Duodenal mucosa (tissue), 2 donors: ENCODE measurements around the gene RINL.
A peak's percentile ranks its signal among the peaks of the same experiment; 100 is the strongest.
"Not testable (repeated sequence)": the region's sequence is repeated elsewhere in the genome, so short reads cannot be mapped to it uniquely, and the experiment has no call there.

Source experiments
- H3K27ac ChIP-seq: one replicate; pipeline ENCODE4 v1.7.0; 2013; ENCODE audit warnings: low read depth, low read length
- H3K27me3 ChIP-seq, 2 donors: one replicate each; pipeline ENCODE4 v1.7.0; 2013; ENCODE audit warnings: low read length in 2 of 2, control low read depth in 1 of 2; ENCODE audit not compliant: insufficient read depth in 2 of 2, control insufficient read depth in 1 of 2
- H3K36me3 ChIP-seq, 2 donors: one replicate each; pipeline ENCODE4 v1.7.0; 2013; ENCODE audit warnings: low read length in 2 of 2, control low read depth in 1 of 2; ENCODE audit not compliant: insufficient read depth in 2 of 2, control insufficient read depth in 1 of 2
- H3K4me1 ChIP-seq, 2 donors: one replicate each; pipeline ENCODE4 v1.7.0; 2013; ENCODE audit warnings: low read length in 2 of 2, control low read depth in 1 of 2; ENCODE audit not compliant: insufficient read depth in 2 of 2, control insufficient read depth in 1 of 2
- H3K4me3 ChIP-seq, 2 donors: one replicate each; pipeline ENCODE4 v1.7.0; 2013; ENCODE audit warnings: low read length in 2 of 2, low read depth in 1 of 2
- H3K9ac ChIP-seq, 2 donors: one replicate each; pipeline ENCODE4 v1.7.0; 2013; ENCODE audit warnings: low read length in 2 of 2, low read depth in 1 of 2
- H3K9me3 ChIP-seq, 2 donors: one replicate each; pipeline ENCODE4 v1.7.0; 2013; ENCODE audit warnings: low read length in 2 of 2, control low read depth in 1 of 2; ENCODE audit not compliant: control insufficient read depth in 1 of 2

The RINL gene

DNA sequence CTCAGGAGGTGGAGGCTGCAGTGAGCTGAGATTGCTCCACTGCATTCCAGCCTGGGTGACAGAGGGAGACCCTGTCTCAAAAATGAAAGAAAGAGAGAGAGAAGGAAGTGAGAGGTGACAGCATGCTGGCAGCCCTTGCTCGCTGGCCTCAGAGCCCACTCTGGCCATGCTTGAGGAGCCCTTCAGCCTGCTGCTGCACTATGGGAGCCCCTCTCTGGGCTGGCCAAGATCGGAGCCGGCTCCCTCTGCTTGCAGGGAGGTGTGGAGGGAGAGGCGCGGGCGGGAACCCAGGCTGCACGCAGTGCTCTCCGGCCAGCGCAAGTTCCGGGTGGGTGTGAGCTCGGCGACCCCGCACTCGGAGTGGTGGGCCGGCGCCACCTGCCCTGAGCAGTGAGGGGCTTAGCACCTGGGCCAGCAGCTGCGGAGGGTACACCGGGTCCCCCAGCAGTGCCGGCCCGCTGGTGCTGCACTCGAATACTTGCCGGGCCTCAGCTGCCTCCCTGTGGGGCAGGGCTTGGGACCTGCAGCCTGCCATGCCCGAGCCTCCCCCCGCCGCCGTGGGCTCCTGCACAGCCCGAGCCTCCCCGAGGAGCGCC lies 56.7 kb downstream of the RINL start:
- H3K9me3 ChIP-seq, result not testable (repeated sequence)

DNA sequence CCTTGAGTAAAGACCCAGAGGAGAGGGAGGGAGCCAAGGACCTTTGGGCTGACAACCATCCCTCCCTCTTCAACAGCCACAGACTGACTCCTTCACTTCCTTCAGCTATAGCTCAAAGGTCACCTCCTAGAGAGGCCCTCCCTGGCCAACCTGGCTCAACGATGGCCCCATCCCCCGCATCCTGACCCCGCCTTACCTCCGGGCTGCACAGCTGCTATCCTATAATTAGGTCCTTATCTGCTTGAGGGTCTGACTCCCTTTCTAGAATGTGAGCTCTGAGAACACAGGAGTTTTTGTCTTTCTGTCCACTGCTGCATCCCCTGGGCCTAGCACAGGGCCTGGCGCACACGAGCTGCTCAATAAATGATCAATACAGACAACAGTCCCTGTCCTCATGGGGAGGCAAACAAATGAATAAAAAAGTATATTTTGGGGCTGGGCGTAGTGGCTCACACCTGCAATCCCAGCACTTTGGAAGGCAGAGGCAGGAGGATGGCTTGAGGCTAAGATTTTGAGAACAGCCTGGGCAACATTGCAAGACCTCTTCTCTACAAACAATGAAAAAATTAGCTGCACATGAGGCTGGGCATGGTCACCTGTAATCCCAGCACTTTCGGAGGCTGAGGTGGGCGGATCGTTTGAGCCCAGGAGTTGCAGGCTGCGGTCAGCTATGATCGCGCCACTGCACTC lies 58.7 kb downstream of the RINL start:
- no peaks in the 10 kb centered on the region for H3K9me3 ChIP-seq
- peak overlapping the region; percentile 6 to 35 for H3K4me3 ChIP-seq
- H3K27ac ChIP-seq, result peak overlapping the region; percentile 80
- H3K36me3 ChIP-seq, result peaks cover 22 to 39% of the 10 kb centered on the region in 2 donors
- H3K27me3 ChIP-seq, result no peaks in the 10 kb centered on the region
- peak overlapping the region in 1 of 2 donors; percentile 51 for H3K9ac ChIP-seq
- peaks cover 38 to 41% of the 10 kb centered on the region in 2 donors for H3K4me1 ChIP-seq

More for the DNA sequence above, 56.7 kb downstream of the RINL start:
- Histone ChIP-seq H3K36me3 (peaks cover 13 to 30% of the 10 kb centered on the region in 2 donors), H3K4me3 (peak overlapping the region in 1 of 2 donors; percentile 61), H3K9ac (peak overlapping the region in 1 of 2 donors; percentile 74), H3K4me1 (peaks cover 24 to 29% of the 10 kb centered on the region in 2 donors)
- not testable (repeated sequence) for H3K27me3 ChIP-seq, H3K27ac ChIP-seq
